Measurements from ENCODE around the gene MRPL3. TPM values are rescaled to one million over a fixed set of nuclear protein-coding genes. Genes with fewer than 3 reads are reported as not detected.

Gene MRPL3
- total RNA-seq, 4 donors from 2014 or later, result 82.9 to 92.5 (median 88.6) TPM

DNA sequence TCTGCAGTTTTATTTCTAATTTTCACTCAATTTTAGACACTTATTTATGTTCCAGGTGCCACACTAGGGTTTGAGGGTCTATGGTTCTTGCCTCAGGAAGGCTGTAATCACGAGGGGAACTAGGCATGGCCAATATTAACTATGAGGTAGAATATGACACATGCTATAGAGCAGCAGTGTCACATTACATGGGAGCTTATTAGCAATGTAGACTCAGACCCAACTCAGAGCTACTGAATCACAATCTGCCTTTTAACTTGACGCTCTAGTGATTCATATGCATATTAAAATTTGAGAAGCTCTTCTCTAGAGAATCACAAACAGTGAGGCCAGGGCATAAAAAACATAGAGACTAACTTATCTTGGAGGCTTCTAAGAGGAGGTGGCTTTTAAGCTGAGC, 32.8 kb upstream of the MRPL3 start:
- TF ChIP-seq, protein P1, sequence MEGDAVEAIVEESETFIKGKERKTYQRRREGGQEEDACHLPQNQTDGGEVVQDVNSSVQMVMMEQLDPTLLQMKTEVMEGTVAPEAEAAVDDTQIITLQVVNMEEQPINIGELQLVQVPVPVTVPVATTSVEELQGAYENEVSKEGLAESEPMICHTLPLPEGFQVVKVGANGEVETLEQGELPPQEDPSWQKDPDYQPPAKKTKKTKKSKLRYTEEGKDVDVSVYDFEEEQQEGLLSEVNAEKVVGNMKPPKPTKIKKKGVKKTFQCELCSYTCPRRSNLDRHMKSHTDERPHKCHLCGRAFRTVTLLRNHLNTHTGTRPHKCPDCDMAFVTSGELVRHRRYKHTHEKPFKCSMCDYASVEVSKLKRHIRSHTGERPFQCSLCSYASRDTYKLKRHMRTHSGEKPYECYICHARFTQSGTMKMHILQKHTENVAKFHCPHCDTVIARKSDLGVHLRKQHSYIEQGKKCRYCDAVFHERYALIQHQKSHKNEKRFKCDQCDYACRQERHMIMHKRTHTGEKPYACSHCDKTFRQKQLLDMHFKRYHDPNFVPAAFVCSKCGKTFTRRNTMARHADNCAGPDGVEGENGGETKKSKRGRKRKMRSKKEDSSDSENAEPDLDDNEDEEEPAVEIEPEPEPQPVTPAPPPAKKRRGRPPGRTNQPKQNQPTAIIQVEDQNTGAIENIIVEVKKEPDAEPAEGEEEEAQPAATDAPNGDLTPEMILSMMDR (IDR thresholded peaks at IDR 0.05), result no peak
- ATAC-seq (ENCODE audit: low FRiP score) (no peak), DNase-seq (ENCODE audit: low spot score) (no peak)

DNA sequence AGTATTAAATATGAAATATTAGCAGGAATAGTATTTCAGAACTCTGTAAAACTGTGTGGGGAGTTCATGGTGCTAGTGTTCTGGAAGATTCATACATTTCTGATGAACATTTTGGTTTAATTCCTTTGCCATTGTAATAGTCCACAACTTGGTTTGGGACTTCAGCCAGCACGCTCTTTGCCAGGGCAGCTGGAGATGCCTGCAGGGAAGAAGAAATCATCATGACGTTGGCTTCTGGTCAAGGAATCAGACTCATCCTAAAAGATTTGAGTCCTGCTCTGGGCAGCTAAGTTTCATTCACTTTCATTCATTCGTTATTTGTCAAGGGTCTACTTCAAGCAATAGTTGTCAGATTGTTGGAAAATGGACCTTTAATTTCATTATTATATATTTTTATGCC, 32.4 kb upstream of the MRPL3 start:
- ATAC-seq (ENCODE audit: low FRiP score) (no peak), DNase-seq (ENCODE audit: low spot score) (no peak)
- TF ChIP-seq, protein P1 (IDR thresholded peaks at IDR 0.05), result no peak

DNA sequence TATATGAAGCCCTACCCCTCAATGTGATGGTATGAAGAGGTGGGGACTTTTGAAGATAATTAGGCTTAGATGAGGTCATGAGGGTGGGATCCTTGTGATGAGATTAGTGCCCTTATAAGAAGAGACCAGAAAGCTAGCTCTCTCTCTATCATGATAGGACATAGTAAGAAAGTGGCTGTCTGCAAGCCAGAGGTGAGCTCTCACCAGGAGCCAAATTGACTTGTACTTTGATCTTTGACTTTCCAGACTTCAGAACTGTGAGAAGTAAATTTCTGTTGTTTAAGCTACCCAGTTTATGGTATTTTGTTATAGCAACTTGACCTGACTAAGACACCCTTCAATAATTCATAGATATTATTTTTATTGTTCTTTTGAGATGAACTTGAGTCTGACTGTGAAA, 29.9 kb upstream of the MRPL3 start:
- TF ChIP-seq, protein P1 (IDR thresholded peaks at IDR 0.05), result no peak
- DNase-seq (ENCODE audit: low spot score), result no peak
- ATAC-seq (ENCODE audit: low FRiP score), result no peak

DNA sequence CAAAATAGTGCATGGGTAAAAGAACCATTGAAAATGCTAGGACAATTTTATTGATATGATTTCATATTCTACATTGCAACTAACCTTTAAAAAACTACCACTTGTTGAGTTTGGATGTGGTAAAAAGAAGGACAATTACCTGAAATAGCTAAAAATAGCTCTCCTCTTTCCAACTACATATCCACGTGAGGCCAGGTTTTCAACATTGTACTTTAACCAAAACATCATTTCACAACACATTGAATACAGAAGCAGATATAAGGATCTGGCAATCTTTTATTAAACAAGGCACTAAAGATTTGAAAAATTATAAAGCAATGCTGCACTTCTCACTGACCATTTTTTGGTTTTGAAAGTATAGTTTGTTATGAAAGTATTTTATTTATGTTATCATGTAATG, 28.1 kb upstream of the MRPL3 start:
- ATAC-seq (ENCODE audit: low FRiP score), result no peak
- TF ChIP-seq, protein P1 (IDR thresholded peaks at IDR 0.05), result no peak
- DNase-seq (ENCODE audit: low spot score), result no peak

DNA sequence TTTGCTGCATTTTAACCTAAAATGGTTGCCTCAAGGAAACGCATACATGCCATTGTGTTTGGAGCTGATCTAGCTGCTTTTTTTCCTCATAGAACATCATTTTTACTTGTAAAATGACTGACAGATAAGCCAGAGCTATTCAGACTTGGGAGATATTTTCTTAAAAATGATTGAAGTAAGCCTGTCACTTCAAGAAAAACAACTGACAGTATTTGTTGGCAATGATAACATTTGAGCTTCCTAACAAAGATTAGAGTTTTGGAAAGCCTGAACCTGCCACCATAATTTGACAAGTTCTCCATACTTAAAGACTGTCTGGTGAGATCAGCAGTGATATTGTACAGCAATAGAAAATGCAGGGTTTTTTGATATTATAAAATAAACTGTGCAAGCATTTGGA, 27.6 kb upstream of the MRPL3 start:
- no peak for ATAC-seq (ENCODE audit: low FRiP score)
- DNase-seq (ENCODE audit: low spot score), result no peak
- TF ChIP-seq, protein P1 (IDR thresholded peaks at IDR 0.05), result no peak

DNA sequence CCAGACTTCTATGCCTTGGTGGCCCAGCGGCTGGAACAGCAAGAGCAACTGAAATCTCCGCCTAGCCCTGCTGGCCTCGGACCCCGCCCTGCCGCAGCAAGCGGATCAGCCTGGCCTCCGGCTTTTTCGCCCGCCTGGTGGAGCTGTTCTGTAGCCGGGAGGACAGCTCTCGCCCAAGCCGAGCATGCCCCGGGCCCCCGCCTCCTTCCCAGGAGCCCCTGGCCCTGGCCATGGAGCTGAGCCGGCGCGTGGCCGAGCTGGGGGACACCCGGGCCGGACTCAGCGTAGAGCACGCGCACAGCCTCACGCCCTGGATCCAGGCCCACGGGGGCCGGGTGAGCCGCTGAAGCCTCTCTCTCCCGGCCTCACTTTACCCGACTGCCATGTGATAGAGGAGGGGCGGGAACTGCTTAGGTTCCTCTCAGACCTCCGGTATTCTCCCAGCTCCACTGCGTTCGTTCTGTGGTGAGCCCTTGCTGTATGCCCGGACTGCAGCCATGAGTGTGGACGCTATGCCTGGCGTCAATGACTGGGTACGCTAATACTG, 24.1 kb upstream of the MRPL3 start:
- DNase-seq (ENCODE audit: low spot score) (no peak), ATAC-seq (ENCODE audit: low FRiP score) (peak; percentile 80)
- TF ChIP-seq, protein P1 (IDR thresholded peaks at IDR 0.05), result no peak

DNA sequence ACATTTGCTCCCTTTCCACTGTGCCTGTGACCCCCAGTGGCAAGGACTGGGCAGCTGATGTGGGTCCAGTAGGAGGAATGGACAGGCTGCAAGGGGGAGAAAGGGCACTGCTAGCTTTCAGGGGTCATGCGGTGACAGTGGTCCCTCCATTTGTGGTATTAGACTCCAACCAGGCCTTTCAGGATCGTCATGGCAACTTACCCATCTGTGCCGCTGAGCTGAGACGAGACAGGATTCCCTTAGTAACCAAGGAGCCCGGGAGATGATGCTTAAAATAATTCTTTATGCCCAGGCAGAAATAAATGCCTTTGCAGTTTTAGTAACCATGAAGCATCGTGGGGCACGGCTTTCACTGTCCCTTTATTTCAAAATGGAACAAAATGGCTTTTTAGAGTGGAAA, 15.9 kb upstream of the MRPL3 start:
- TF ChIP-seq, protein P1 (IDR thresholded peaks at IDR 0.05), result no peak
- DNase-seq (ENCODE audit: low spot score) (no peak), ATAC-seq (ENCODE audit: low FRiP score) (no peak)
